Thoracic aorta (tissue), 2 donors: ENCODE data around the gene IGFBP3. TPM values are rescaled to one million over a fixed set of nuclear protein-coding genes. Genes with fewer than 3 reads are reported as not detected.

Experiments
- ATAC-seq: fragments of 150-250 bp; one replicate; pipeline ENCODE4 v1.8.0; 2017; ENCODE audit warnings: low read depth; ENCODE audit not compliant: insufficient number of reproducible peaks, low FRiP score
- DNase-seq: peaks from one replicate; pipeline ENCODE4 v3.0.0-alpha.2; 2020; ENCODE audit warnings: low spot score
- H3K27ac ChIP-seq, 2 donors: fragments of 200-600 bp; sonication (generic); 1 replicate in 1 of 2; 2 replicates in 1 of 2; pipeline ENCODE4 v1.5.1; 2016; ENCODE audit warnings: mild to moderate bottlenecking in 2 of 2, moderate library complexity in 2 of 2
- H3K27me3 ChIP-seq: fragments of 200-600 bp; sonication (generic); replicated peaks from 2 replicates; pipeline ENCODE4 v1.6.0; 2016; ENCODE audit warnings: mild to moderate bottlenecking; ENCODE audit not compliant: insufficient read depth
- H3K36me3 ChIP-seq: fragments of 200-600 bp; sonication (generic); one replicate; pipeline ENCODE4 v1.5.1; 2016
- H3K4me1 ChIP-seq, 2 donors: fragments of 200-600 bp; sonication (generic); 1 replicate in 1 of 2; 2 replicates in 1 of 2; pipeline versions ENCODE4 v1.5.1 to v1.6.0; 2016; ENCODE audit warnings: low read depth in 2 of 2, mild to moderate bottlenecking in 1 of 2; ENCODE audit not compliant: control insufficient read depth in 1 of 2
- H3K4me3 ChIP-seq: fragments of 200-600 bp; sonication (generic); 2 replicates; pipeline ENCODE4 v1.5.1; 2016; ENCODE audit warnings: mild to moderate bottlenecking
- H3K9me3 ChIP-seq: fragments of 200-600 bp; sonication (generic); 2 replicates; pipeline ENCODE4 v1.5.1; 2016
- total RNA-seq, 2 donors: library from RNA; depleted of rRNA; stranded (reverse); fragments of >200 nt; gene quantifications; one replicate each; pipeline versions ENCODE4 v1.1.0 to v1.2.3, GENCODE V29; 2016
- TF ChIP-seq, protein P1 (sequence below): fragments of 200-600 bp; sonication (generic); IDR thresholded peaks from one replicate; pipeline ENCODE4 v1.5.1; 2019; ENCODE audit warnings: antibody characterized with exemption

The IGFBP3 gene
- total RNA-seq, 2 donors from 2014 or later, result 884 to 1,323 TPM

GRCh38 chr7:45888185-45888992 lies 32.7 kb downstream of the IGFBP3 start, which contains the start of gene IGFBP1:
Gene IGFBP1, plus strand, starts transcription at chr7:45888488. Its CDS starts 165 bp downstream, at chr7:45888653.
- DNase-seq (no peak), ATAC-seq (peak; percentile 11)
- Histone ChIP-seq H3K36me3 (no peaks in the 10 kb centered on the region), H3K9me3 (no peaks in the 10 kb centered on the region), H3K27ac (no peak within 1 kb of the TSS), H3K4me1 (peaks cover 0 to 11% of the 10 kb centered on the region in 2 donors), H3K4me3 (peak within 1 kb of the TSS; percentile 56), H3K27me3 (peaks cover 8% of the 10 kb centered on the region)
- TF ChIP-seq, protein P1, sequence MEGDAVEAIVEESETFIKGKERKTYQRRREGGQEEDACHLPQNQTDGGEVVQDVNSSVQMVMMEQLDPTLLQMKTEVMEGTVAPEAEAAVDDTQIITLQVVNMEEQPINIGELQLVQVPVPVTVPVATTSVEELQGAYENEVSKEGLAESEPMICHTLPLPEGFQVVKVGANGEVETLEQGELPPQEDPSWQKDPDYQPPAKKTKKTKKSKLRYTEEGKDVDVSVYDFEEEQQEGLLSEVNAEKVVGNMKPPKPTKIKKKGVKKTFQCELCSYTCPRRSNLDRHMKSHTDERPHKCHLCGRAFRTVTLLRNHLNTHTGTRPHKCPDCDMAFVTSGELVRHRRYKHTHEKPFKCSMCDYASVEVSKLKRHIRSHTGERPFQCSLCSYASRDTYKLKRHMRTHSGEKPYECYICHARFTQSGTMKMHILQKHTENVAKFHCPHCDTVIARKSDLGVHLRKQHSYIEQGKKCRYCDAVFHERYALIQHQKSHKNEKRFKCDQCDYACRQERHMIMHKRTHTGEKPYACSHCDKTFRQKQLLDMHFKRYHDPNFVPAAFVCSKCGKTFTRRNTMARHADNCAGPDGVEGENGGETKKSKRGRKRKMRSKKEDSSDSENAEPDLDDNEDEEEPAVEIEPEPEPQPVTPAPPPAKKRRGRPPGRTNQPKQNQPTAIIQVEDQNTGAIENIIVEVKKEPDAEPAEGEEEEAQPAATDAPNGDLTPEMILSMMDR, result no peak

DNA sequence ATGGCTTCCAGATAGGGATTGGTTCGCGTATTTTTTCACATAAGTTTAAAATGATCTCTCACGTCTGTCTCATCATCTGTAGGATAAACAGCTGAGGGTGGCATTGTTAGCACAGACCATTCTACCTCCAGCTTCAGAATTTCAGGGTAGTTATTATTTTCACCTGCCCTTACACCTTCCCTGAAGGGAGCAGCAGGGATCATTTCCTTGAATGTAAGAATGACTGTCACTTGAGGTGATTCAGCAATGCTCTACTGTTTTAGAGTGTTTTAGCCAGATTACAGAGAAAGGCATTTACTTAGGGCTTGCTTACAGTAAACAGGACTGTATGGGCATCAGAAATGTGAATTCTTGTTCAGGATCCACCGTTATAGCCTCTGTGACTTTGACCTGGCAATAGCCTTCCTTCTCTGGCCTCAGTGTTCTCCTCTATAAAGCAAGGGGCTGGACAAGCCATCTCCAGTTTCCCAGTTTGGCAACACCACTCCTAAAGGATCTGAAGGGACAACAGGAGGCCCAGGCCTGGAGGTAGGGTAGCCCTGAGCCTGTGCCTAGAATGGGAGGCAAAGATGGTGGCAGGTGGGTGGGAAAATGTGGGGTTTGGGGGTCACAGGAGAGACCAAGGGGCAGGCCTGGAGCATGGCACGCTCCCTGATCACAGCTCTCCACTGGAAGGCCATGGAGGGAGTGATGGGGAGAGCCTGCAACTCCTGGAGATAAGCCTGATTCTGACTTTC lies 34.0 kb downstream of the IGFBP3 start:
- Histone ChIP-seq H3K4me3 (no peak overlapping the region), H3K36me3 (no peaks in the 10 kb centered on the region), H3K4me1 (peaks cover 0 to 11% of the 10 kb centered on the region in 2 donors), H3K27ac (no peak overlapping the region), H3K9me3 (no peaks in the 10 kb centered on the region), H3K27me3 (peaks cover 8% of the 10 kb centered on the region)
- DNase-seq (no peak), ATAC-seq (no peak)
- TF ChIP-seq, protein P1, result no peak

DNA sequence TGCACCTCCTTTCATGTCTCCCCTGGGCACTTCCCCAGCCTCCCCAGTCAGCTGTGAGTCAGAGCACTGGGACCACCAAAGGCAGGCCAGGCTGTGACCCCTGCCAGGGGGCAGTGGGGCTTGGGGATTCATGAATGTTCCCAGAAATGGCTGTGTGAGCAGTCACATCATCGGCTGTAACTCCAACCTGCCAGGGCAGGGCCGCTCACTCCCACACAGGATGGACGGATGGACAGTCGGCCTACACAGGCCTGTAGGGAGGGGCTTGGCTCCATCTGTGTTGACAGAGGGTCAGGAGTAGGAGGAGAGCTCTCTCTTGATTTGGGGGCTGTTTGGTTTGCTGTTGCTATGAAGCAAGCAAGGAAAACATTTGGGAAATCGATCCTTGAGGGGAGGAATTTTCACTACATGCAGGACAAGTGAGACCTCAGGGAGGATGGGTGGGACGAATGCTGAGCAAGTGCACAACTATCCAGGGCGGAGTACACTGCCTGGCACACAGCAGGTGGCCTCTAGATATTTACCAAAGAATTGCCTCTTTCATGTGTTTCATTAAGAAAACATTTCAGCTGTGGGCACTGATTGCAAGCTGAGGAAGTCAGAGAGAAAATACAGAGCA lies 35.7 kb downstream of the IGFBP3 start:
- no peak overlapping the region for H3K27ac ChIP-seq
- peaks cover 0 to 11% of the 10 kb centered on the region in 2 donors for H3K4me1 ChIP-seq
- no peaks in the 10 kb centered on the region for H3K9me3 ChIP-seq
- peaks cover 8% of the 10 kb centered on the region for H3K27me3 ChIP-seq
- H3K4me3 ChIP-seq, result no peak overlapping the region
- TF ChIP-seq, protein P1, result no peak
- ATAC-seq (no peak), DNase-seq (no peak)
- H3K36me3 ChIP-seq, result no peaks in the 10 kb centered on the region

GRCh38 chr7:45884136-45884535 lies 36.9 kb downstream of the IGFBP3 start:
- Histone ChIP-seq H3K4me1 (peaks cover 0 to 11% of the 10 kb centered on the region in 2 donors), H3K36me3 (no peaks in the 10 kb centered on the region), H3K9me3 (no peaks in the 10 kb centered on the region), H3K27ac (no peak overlapping the region), H3K27me3 (peaks cover 8% of the 10 kb centered on the region), H3K4me3 (no peak overlapping the region)
- no peak for ATAC-seq
- no peak for DNase-seq
- TF ChIP-seq, protein P1, result no peak

DNA sequence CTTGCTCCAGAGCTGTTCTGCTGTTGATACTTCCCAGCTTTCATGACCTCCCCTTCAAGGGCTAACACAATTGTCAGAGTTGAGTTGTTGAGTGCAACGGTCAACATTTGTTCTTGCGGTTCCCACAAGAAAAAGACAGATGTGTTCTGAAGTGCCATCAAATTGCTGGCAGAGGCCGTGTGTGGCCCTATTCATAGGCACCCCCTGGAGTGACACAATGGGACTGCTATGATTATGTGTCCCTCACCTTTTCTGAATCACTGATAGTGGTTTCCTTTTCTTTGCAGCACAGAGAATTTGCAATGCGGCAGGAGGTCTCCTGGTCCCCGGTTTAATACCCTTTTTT lies 38.6 kb downstream of the IGFBP3 start:
- Histone ChIP-seq H3K4me3 (no peak overlapping the region), H3K36me3 (no peaks in the 10 kb centered on the region), H3K9me3 (peaks cover 3% of the 10 kb centered on the region), H3K4me1 (no peaks in the 10 kb centered on the region), H3K27ac (no peak overlapping the region), H3K27me3 (no peaks in the 10 kb centered on the region)
- DNase-seq, result no peak
- TF ChIP-seq, protein P1, result no peak
- no peak for ATAC-seq
